ENCODE measurements around the gene AKAP9. TPM values are rescaled to one million over a fixed set of nuclear protein-coding genes. Genes with fewer than 3 reads are reported as not detected.

The AKAP9 gene
- total RNA-seq, 1 donor from 2014 or later = 119 TPM

GRCh38 chr7:92108821-92109220 is 168.2 kb downstream of the AKAP9 start:
- Mint-ChIP-seq H3K27ac (no peak overlapping the region), H3K4me3 (no peak overlapping the region), H3K9me3 (no peaks in the 10 kb centered on the region), H3K4me1 (no peaks in the 10 kb centered on the region), H3K27me3 (ENCODE audit: low read depth) (no peaks in the 10 kb centered on the region), H3K36me3 (peaks cover 38% of the 10 kb centered on the region)
- TF ChIP-seq CTCF (IDR thresholded peaks at IDR 0.05; ENCODE audit: unreplicated experiment) = no peak
- DNase-seq (ENCODE audit: low spot score in 2 of 2, unreplicated experiment in 2 of 2) = no peak

GRCh38 chr7:92110857-92111256 is 170.2 kb downstream of the AKAP9 start:
- DNase-seq (ENCODE audit: low spot score in 2 of 2, unreplicated experiment in 2 of 2) = no peak
- H3K36me3 Mint-ChIP-seq = peaks cover 43% of the 10 kb centered on the region

GRCh38 chr7:92115821-92116220 is 175.2 kb downstream of the AKAP9 start:
- Mint-ChIP-seq H3K4me3 (no peak overlapping the region), H3K36me3 (peaks cover 45% of the 10 kb centered on the region), H3K27me3 (ENCODE audit: low read depth) (no peaks in the 10 kb centered on the region), H3K9me3 (peaks cover 3% of the 10 kb centered on the region), H3K27ac (no peak overlapping the region), H3K4me1 (no peaks in the 10 kb centered on the region)
- no peak for TF ChIP-seq CTCF (IDR thresholded peaks at IDR 0.05; ENCODE audit: unreplicated experiment)
- no peak for DNase-seq (ENCODE audit: low spot score in 2 of 2, unreplicated experiment in 2 of 2)

More at GRCh38 chr7:92110857-92111256, 170.2 kb downstream of the AKAP9 start:
- Mint-ChIP-seq H3K4me3 (no peak overlapping the region), H3K4me1 (no peaks in the 10 kb centered on the region), H3K27ac (no peak overlapping the region), H3K27me3 (ENCODE audit: low read depth) (no peaks in the 10 kb centered on the region), H3K9me3 (no peaks in the 10 kb centered on the region)
- TF ChIP-seq CTCF (IDR thresholded peaks at IDR 0.05; ENCODE audit: unreplicated experiment) = no peak

- Mint-ChIP-seq H3K9me3 (peaks cover 12% of the 10 kb centered on the region), H3K4me1 (no peaks in the 10 kb centered on the region), H3K4me3 (no peak overlapping the region), H3K36me3 (peaks cover 50% of the 10 kb centered on the region), H3K27me3 (ENCODE audit: low read depth) (no peaks in the 10 kb centered on the region), H3K27ac (no peak overlapping the region)
- no peak for TF ChIP-seq CTCF (IDR thresholded peaks at IDR 0.05; ENCODE audit: unreplicated experiment)
- DNase-seq (ENCODE audit: low spot score in 2 of 2, unreplicated experiment in 2 of 2) = no peak
These were observed 176.3 kb downstream of the AKAP9 start for GRCh38 chr7:92116949-92117348.

- Mint-ChIP-seq H3K36me3 (peaks cover 61% of the 10 kb centered on the region), H3K27ac (peak overlapping the region; percentile 41), H3K27me3 (ENCODE audit: low read depth) (no peaks in the 10 kb centered on the region), H3K9me3 (peaks cover 25% of the 10 kb centered on the region), H3K4me3 (no peak overlapping the region), H3K4me1 (no peaks in the 10 kb centered on the region)
- no peak for DNase-seq (ENCODE audit: low spot score in 2 of 2, unreplicated experiment in 2 of 2)
- no peak for TF ChIP-seq CTCF (IDR thresholded peaks at IDR 0.05; ENCODE audit: unreplicated experiment)
These were observed 178.6 kb downstream of the AKAP9 start for GRCh38 chr7:92119213-92119759.

GRCh38 chr7:92121681-92122080 is 181.0 kb downstream of the AKAP9 start:
- Mint-ChIP-seq H3K27ac (no peak overlapping the region), H3K4me3 (no peak overlapping the region), H3K27me3 (ENCODE audit: low read depth) (no peaks in the 10 kb centered on the region), H3K9me3 (peaks cover 25% of the 10 kb centered on the region), H3K36me3 (peaks cover 60% of the 10 kb centered on the region), H3K4me1 (no peaks in the 10 kb centered on the region)
- TF ChIP-seq CTCF (IDR thresholded peaks at IDR 0.05; ENCODE audit: unreplicated experiment) = no peak
- no peak for DNase-seq (ENCODE audit: low spot score in 2 of 2, unreplicated experiment in 2 of 2)
